Forelimb muscle (tissue), 1 donor: Measurements from ENCODE around the gene CTNNA1. TPM values are rescaled to one million over a fixed set of nuclear protein-coding genes. Genes with fewer than 3 reads are reported as not detected.
A peak's percentile ranks its signal among the peaks of the same experiment; 100 is the strongest.
"Not testable (repeated sequence)": the region's sequence is repeated elsewhere in the genome, so short reads cannot be mapped to it uniquely, and the experiment has no call there.

Source experiments
- DNase-seq: peaks from one replicate; pipeline ENCODE4 v3.0.0-alpha.2; 2013; ENCODE audit warnings: low read depth
- polyA plus RNA-seq: library from polyadenylated mRNA; unstranded; fragments of 120-200 nt; gene quantifications from one replicate; pipeline ENCODE4 v1.2.1, GENCODE V29; 2013; ENCODE audit not compliant: insufficient read length

Gene CTNNA1
- polyA plus RNA-seq, 1 donor: 250 TPM

- no peak for DNase-seq
Observed at GRCh38 chr5:138895918-138896317, 142.7 kb downstream of the CTNNA1 start.

GRCh38 chr5:138898299-138898698, 145.1 kb downstream of the CTNNA1 start:
- DNase-seq: no peak

GRCh38 chr5:138898742-138899141, 145.5 kb downstream of the CTNNA1 start:
- no peak for DNase-seq

GRCh38 chr5:138900281-138900965, 147.2 kb downstream of the CTNNA1 start:
- no peak for DNase-seq

GRCh38 chr5:138901716-138902115, 148.5 kb downstream of the CTNNA1 start:
- no peak for DNase-seq

GRCh38 chr5:138903130-138903775, 150.0 kb downstream of the CTNNA1 start:
- peak; percentile 26 for DNase-seq

- DNase-seq: no peak
Observed at GRCh38 chr5:138905541-138905940, 152.3 kb downstream of the CTNNA1 start.

GRCh38 chr5:138909734-138910133, 156.5 kb downstream of the CTNNA1 start:
- DNase-seq: no peak

GRCh38 chr5:138910546-138911185, 157.4 kb downstream of the CTNNA1 start:
- no peak for DNase-seq

- DNase-seq: no peak
Observed at GRCh38 chr5:138911441-138911840, 158.2 kb downstream of the CTNNA1 start.

GRCh38 chr5:138912093-138912492, 158.9 kb downstream of the CTNNA1 start:
- DNase-seq: no peak

- DNase-seq: no peak
Observed at GRCh38 chr5:138913773-138914172, 160.5 kb downstream of the CTNNA1 start.

GRCh38 chr5:138914338-138914737, 161.1 kb downstream of the CTNNA1 start:
- DNase-seq: no peak

GRCh38 chr5:138918686-138919085, 165.5 kb downstream of the CTNNA1 start:
- no peak for DNase-seq

GRCh38 chr5:138920181-138920580, 167.0 kb downstream of the CTNNA1 start:
- no peak for DNase-seq

GRCh38 chr5:138921362-138921761, 168.1 kb downstream of the CTNNA1 start:
- DNase-seq: not testable (repeated sequence)

GRCh38 chr5:138922494-138922893, 169.3 kb downstream of the CTNNA1 start:
- no peak for DNase-seq

GRCh38 chr5:138925090-138925635, 171.9 kb downstream of the CTNNA1 start:
- no peak for DNase-seq

- DNase-seq: no peak
Observed at GRCh38 chr5:138926257-138926656, 173.0 kb downstream of the CTNNA1 start.

GRCh38 chr5:138926688-138927448, 173.6 kb downstream of the CTNNA1 start:
- DNase-seq: no peak

- no peak for DNase-seq
Observed at GRCh38 chr5:138927544-138927943, 174.3 kb downstream of the CTNNA1 start.

GRCh38 chr5:138927979-138928378, 174.8 kb downstream of the CTNNA1 start:
- DNase-seq: no peak
